Measurements from ENCODE around the gene EPAS1.

GRCh38 chr2:46390036-46390435, 92.8 kb downstream of the EPAS1 start:
- TF ChIP-seq JUND (IDR thresholded peaks at IDR 0.05): no peak
- no peak for TF ChIP-seq CTCF (IDR thresholded peaks at IDR 0.05 in 2 of 3, conservative IDR thresholded peaks at IDR 0.05 in 1 of 3; ENCODE audit: borderline replicate concordance in 1 of 3, insufficient read depth in 1 of 3, low read depth in 2 of 3, low read length in 2 of 3)
- no peak for TF ChIP-seq ATF3 (IDR thresholded peaks at IDR 0.05)
- TF ChIP-seq REST (IDR thresholded peaks at IDR 0.05; ENCODE audit: low read depth): no peak
- TF ChIP-seq SP1 (IDR thresholded peaks at IDR 0.05; ENCODE audit: low read depth): no peak
- no peak for TF ChIP-seq SIN3A (IDR thresholded peaks at IDR 0.05; ENCODE audit: low read depth)
- no peak for TF ChIP-seq EZH2 (IDR thresholded peaks at IDR 0.05)
- no peak for TF ChIP-seq POLR2AphosphoS5 (IDR thresholded peaks at IDR 0.05; ENCODE audit: low read depth, low read length)
- TF ChIP-seq SRF (IDR thresholded peaks at IDR 0.05; ENCODE audit: low read depth): no peak
- no peak for TF ChIP-seq RAD21 (IDR thresholded peaks at IDR 0.05; ENCODE audit: low read depth)

Data from HCT116 (cell line).